Fibroblast of pulmonary artery (primary cell): Measurements from ENCODE around the gene FAM171A1.

Experiments used
- DNase-seq: peaks from one replicate; pipeline ENCODE4 v3.0.0-alpha.2; 2010; ENCODE audit warnings: low read depth
- H3K4me3 ChIP-seq: replicated peaks from 2 replicates; pipeline ENCODE4 v1.5.1; 2011; ENCODE audit warnings: low read depth, mild to moderate bottlenecking, control low read depth, low read length, moderate library complexity
- TF ChIP-seq, protein P1 (sequence below): IDR thresholded peaks from 2 replicates; pipeline ENCODE4 v1.5.1; 2011; ENCODE audit warnings: mild to moderate bottlenecking, control low read depth, low read length, inconsistent platforms; ENCODE audit errors: missing control alignments

FAM171A1 gene

DNA sequence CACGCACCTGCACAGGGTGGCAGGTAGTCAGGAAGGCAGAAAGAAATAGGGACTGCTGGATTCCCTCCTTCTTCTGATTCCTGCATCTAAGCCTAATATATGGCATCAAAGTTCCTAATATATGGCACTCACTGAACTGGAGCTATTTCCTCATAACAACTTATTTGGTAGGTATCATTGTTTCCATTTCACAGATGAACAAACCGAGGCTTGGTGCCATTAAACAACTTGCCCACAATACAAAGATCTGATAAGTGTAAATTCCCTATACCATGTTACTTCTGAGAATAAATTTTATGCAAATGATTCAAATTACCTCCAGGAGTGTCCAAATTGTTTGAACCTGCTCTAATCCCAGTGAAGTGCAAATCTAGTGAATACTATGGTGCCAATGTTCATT is 2.1 kb upstream of the FAM171A1 start:
- DNase-seq: no peak
- TF ChIP-seq, protein P1, sequence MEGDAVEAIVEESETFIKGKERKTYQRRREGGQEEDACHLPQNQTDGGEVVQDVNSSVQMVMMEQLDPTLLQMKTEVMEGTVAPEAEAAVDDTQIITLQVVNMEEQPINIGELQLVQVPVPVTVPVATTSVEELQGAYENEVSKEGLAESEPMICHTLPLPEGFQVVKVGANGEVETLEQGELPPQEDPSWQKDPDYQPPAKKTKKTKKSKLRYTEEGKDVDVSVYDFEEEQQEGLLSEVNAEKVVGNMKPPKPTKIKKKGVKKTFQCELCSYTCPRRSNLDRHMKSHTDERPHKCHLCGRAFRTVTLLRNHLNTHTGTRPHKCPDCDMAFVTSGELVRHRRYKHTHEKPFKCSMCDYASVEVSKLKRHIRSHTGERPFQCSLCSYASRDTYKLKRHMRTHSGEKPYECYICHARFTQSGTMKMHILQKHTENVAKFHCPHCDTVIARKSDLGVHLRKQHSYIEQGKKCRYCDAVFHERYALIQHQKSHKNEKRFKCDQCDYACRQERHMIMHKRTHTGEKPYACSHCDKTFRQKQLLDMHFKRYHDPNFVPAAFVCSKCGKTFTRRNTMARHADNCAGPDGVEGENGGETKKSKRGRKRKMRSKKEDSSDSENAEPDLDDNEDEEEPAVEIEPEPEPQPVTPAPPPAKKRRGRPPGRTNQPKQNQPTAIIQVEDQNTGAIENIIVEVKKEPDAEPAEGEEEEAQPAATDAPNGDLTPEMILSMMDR: no peak
- no peak overlapping the region for H3K4me3 ChIP-seq

DNA sequence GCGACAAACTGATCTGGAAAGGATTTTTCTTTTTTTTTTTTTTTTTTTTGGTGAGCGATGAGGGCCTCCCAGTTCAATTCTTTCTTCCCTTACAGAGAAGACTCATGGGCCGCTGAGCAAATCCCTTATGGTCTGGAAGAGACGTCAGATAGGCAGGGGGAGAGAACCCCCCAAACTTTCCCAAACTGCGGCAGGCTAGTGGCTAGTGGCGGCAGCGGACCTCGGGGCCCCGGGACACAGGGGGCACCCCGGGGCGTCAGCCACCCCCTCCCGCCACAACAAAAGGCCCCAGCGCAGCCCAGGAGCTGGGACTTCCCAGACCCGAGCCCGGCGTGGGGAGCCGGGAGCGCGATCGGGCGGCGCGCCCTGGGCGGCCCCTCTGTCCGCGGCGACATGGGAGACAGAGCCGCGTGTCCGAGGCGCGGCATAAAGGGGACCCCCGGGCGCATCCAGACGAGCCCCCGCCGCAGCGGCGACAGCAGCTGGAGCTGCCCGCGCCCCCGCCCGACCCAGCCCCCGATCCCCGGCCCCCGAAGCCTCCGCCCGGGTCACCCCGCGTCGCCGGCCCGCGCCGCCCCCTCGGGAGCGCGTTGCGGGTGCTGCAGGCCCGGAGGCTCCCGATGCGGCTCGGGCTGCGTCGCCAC is 755 bp downstream of the FAM171A1 start:
- peak; percentile 21 for DNase-seq
- TF ChIP-seq, protein P1: no peak
- peak overlapping the region; percentile 67 for H3K4me3 ChIP-seq

DNA sequence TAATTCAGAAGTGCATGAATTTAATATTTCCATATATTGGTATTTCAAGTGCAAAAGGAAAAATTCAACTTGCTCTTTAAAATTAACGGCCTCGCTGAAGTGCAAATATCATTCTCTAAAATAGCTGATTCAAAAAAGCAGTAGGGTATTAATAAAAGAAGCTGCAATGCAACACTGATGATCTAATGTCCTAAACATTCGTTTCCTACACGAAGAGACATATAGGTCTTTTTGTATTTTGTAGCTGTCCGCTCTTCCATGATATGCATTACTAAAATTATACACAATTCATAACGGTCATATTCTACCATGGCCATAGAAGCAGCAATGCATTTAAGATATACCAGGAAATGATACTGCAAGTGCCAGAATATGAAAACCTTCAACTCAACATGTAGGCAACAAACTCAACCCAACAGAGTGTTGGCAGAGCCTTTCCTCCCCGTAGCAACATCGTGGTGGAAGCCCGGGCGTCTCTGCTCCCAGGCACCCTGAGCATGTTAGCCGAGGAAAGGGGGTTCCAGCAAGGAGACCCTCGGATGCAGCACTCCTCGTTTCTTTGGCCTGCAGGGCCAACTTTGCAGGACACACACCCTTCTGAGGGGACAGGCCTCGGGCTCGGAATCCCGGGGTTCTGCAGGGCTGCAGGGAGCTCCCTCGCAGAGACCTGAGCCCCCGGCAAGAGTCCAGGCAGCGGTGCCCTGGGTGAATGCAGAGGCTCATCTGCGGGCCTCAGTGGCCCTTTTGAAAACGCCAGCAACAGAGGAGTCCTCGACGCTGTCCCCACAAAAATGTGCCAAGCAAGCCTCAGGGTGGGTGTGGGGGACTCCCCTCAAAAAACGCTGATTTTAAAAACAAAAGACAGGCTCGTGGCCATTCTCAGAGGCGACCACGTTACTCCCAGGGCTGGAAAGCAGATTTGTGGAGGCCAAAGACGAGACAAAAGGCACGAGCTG is 1.6 kb downstream of the FAM171A1 start:
- peak overlapping the region; percentile 67 for H3K4me3 ChIP-seq
- TF ChIP-seq, protein P1: no peak
- DNase-seq: no peak

DNA sequence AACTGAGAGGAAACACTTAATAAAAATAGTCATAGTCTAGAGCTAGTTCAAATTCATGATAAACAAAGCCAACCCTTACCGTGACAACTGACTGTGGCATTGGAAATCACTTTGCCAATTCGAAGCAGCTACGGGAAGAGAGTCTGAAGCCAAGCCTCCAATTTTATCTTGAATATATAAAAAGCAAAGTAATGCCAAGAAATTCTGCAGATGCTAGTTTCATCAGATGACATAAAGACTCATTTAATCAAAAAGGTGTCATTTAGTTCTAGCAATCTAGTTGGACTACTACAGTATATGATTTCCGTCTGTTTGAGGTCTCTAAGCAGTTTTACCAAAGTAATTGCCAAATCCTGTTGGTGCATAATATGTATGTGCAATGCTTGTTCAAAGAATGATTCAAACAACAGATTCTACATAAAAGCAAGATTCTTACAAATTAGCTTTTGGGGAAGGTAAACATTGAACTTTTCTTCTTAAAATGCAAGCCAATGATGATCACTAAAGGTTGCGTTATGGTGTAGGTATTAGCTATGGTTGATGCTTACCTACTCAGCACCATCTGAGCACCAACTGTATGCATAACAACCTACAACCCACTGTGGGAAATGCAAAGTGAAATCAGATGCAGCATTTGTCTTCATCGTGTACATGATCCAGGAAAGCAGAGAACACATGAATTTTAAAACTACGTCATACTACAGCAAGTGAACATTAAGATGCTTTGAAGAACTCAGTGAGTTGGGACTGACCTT is 2.8 kb downstream of the FAM171A1 start:
- TF ChIP-seq, protein P1: no peak
- peak overlapping the region; percentile 67 for H3K4me3 ChIP-seq

DNA sequence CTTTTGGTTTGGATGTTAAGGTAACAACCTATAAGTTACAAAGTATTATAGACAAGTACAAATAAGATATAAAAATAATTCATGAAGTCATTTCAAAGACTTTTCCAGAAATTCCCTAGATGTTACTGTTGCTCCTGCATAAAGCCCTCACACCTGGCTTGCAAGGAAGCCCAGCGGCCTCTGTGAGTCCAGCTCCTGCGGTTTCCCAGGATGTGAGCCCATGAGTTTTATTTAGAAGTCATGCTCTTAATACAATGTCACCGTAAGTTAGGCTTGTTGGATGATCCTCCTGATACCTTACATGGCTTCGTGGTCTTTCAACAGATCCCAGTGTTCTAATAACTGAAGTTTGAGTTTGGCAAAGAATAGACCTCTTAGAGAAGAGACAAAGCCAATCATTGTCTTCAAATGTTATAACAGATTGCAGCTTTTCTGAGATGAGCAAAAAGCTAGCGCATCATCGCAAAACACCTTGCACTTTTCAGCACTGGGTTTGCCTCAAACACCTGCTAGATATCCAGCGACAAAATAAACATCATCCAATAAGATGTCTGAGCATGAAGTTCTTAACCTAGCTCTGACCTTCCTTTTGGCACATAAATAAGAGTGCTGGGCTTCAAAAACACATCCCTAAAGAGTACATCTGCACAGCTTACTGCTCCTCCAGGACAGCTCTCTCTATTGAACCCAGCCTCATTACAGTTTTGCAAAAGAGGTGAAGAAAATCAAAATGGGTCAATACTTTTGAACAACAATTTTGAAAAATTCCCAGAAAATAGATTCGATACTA is 3.6 kb downstream of the FAM171A1 start:
- DNase-seq: no peak
- no peak overlapping the region for H3K4me3 ChIP-seq
- TF ChIP-seq, protein P1: no peak

More for the DNA sequence above, 2.8 kb downstream of the FAM171A1 start:
- DNase-seq: no peak

DNA sequence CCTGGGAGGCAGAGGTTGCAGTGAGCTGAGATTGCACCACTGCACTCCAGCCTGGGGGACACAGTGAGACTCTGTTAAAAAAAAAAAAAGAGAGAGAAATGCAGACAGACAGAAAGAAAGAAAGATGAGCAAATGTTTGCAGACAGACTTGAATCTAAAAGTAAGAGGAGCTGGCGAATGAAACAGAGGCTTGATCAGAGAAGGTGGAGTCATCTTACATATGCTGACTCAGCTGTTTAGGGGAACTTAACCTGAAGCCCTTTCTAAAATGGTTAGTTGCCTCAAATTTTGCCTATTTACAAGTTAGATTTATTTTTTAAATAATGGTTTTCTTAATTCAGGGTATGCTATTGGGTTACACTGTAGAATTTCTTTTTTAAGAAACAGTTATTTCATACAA is 5.4 kb downstream of the FAM171A1 start:
- TF ChIP-seq, protein P1: no peak
- no peak overlapping the region for H3K4me3 ChIP-seq
- no peak for DNase-seq
